CD14-positive monocyte (primary cell): ENCODE data around the gene TOLLIP. TPM values are rescaled to one million over a fixed set of nuclear protein-coding genes. Genes with fewer than 3 reads are reported as not detected.
A peak's percentile ranks its signal among the peaks of the same experiment; 100 is the strongest.

Source experiments
- DNase-seq, 3 donors: peaks; one replicate each; pipeline ENCODE4 v3.0.0-alpha.2; 2011 to 2022
- H2AFZ ChIP-seq: 2 replicates; pipeline ENCODE4 v1.6.0; 2012; ENCODE audit warnings: mild to moderate bottlenecking, low read depth, low read length, inconsistent platforms; ENCODE audit not compliant: insufficient read depth, poor library complexity, severe bottlenecking
- H3K27ac ChIP-seq, 2 donors: 1 replicate in 1 of 2; 2 replicates in 1 of 2; pipeline ENCODE4 v1.5.1; 2012 to 2013; ENCODE audit warnings: low read length in 2 of 2, control low read depth in 1 of 2, inconsistent platforms in 1 of 2, low read depth in 1 of 2, mild to moderate bottlenecking in 1 of 2
- H3K27me3 ChIP-seq, 2 donors: one replicate each; pipeline versions ENCODE4 v1.6.0 to v1.6.1; 2011 to 2013; ENCODE audit warnings: low read length in 2 of 2; ENCODE audit not compliant: control insufficient read depth in 2 of 2, insufficient read depth in 2 of 2
- H3K36me3 ChIP-seq, 2 donors: replicated peaks in 1 of 2; 1 replicate in 1 of 2; 2 replicates in 1 of 2; pipeline versions ENCODE4 v1.5.1 to v1.6.1; 2012 to 2013; ENCODE audit warnings: low read length in 2 of 2, control low read depth in 1 of 2, inconsistent platforms in 1 of 2, mild to moderate bottlenecking in 1 of 2; ENCODE audit not compliant: insufficient read depth in 2 of 2, control insufficient read depth in 1 of 2
- H3K4me1 ChIP-seq, 2 donors: 1 replicate in 1 of 2; 2 replicates in 1 of 2; pipeline versions ENCODE4 v1.5.1 to v1.6.1; 2012 to 2013; ENCODE audit warnings: low read length in 2 of 2, control low read depth in 1 of 2, inconsistent platforms in 1 of 2, mild to moderate bottlenecking in 1 of 2, moderate library complexity in 1 of 2; ENCODE audit not compliant: insufficient read depth in 2 of 2, control insufficient read depth in 1 of 2
- H3K4me2 ChIP-seq: replicated peaks from 2 replicates; pipeline ENCODE3; 2012; ENCODE audit warnings: low read length, moderate library complexity, mild to moderate bottlenecking; ENCODE audit not compliant: poor library complexity, severe bottlenecking; ENCODE audit errors: extremely low read depth
- H3K4me3 ChIP-seq, 3 experiments: fragments of 200-600 bp in 1 of 3; sonication (generic) in 1 of 3; replicated peaks in 1 of 3; 1 replicate in 2 of 3; 2 replicates in 1 of 3; pipeline ENCODE4 v1.5.1; 2011 to 2013; ENCODE audit warnings: low read length in 3 of 3, mild to moderate bottlenecking in 3 of 3, control low read depth in 2 of 3, low read depth in 2 of 3, inconsistent platforms in 1 of 3, moderate library complexity in 1 of 3
- H3K79me2 ChIP-seq: 2 replicates; pipeline ENCODE4 v1.6.0; 2012; ENCODE audit warnings: mild to moderate bottlenecking, control low read depth, inconsistent platforms, low read length, moderate library complexity; ENCODE audit not compliant: insufficient read depth
- H3K9ac ChIP-seq: 2 replicates; pipeline ENCODE4 v1.6.0; 2017; ENCODE audit warnings: low read length, mild to moderate bottlenecking; ENCODE audit not compliant: insufficient read depth, poor library complexity, severe bottlenecking
- H3K9me3 ChIP-seq, 2 donors: replicated peaks in 1 of 2; 1 replicate in 1 of 2; 2 replicates in 1 of 2; pipeline versions ENCODE4 v1.5.1 to v1.6.1; 2012 to 2013; ENCODE audit warnings: low read length in 2 of 2, control low read depth in 1 of 2; ENCODE audit not compliant: control insufficient read depth in 1 of 2, insufficient read depth in 1 of 2
- H4K20me1 ChIP-seq: 2 replicates; pipeline ENCODE4 v1.6.0; 2012; ENCODE audit warnings: mild to moderate bottlenecking, low read length, control low read depth, moderate library complexity; ENCODE audit not compliant: insufficient read depth
- H3K27ac Mint-ChIP-seq, 7 donors: one replicate each; pipeline ENCODE4 v1.8.0; 2020; ENCODE audit warnings: mild to moderate bottlenecking in 7 of 7, mixed read lengths in 7 of 7, moderate library complexity in 6 of 7, inconsistent platforms in 2 of 7
- H3K27me3 Mint-ChIP-seq, 3 donors: one replicate each; pipeline ENCODE4 v1.8.0; 2021 to 2022; ENCODE audit warnings: low read depth in 3 of 3, mild to moderate bottlenecking in 3 of 3, mixed read lengths in 3 of 3, moderate library complexity in 3 of 3, inconsistent platforms in 1 of 3
- H3K36me3 Mint-ChIP-seq, 2 donors: one replicate each; pipeline ENCODE4 v1.8.0; 2020; ENCODE audit warnings: mixed read lengths in 2 of 2, inconsistent platforms in 1 of 2, mild to moderate bottlenecking in 1 of 2
- H3K4me1 Mint-ChIP-seq: one replicate; pipeline ENCODE4 v1.8.0; 2020; ENCODE audit warnings: mild to moderate bottlenecking, mixed read lengths
- H3K4me3 Mint-ChIP-seq, 2 donors: one replicate each; pipeline ENCODE4 v1.8.0; 2020; ENCODE audit warnings: mild to moderate bottlenecking in 2 of 2, mixed read lengths in 2 of 2, moderate library complexity in 1 of 2
- H3K9me3 Mint-ChIP-seq, 7 donors: one replicate each; pipeline ENCODE4 v1.8.0; 2020 to 2022; ENCODE audit warnings: mixed read lengths in 7 of 7, mild to moderate bottlenecking in 6 of 7, moderate library complexity in 6 of 7, inconsistent platforms in 2 of 7
- CTCF ChIP-seq: fragments of 200-600 bp; IDR thresholded peaks from one replicate; pipeline ENCODE4 v1.8.0; 2022; ENCODE audit warnings: antibody characterized with exemption, mild to moderate bottlenecking
- WGBS: methylation state at CpG from one replicate; pipeline ENCODE4 v1.1.5; 2013; ENCODE audit warnings: missing lambda C conversion rate; ENCODE audit not compliant: insufficient coverage; 5-methylcytosine and 5-hydroxymethylcytosine counted together
- intact Hi-C, 2 donors: fragments of 100-400 bp; cut with micrococcal nuclease; formaldehyde crosslinking; loops; one replicate each; pipeline versions ENCODE4 v1.15.0 to v1.15.1; 2023
- polyA plus RNA-seq, 3 donors: library from polyadenylated mRNA; depleted of rRNA in 1 of 3; unstranded in 2 of 3; stranded (reverse) in 1 of 3; fragments of 300-500 nt in 2 of 3; fragments of >200 nt in 1 of 3; fragmentation: Illumina TruSeq in 2 of 3; gene quantifications; 1 replicate in 2 of 3; 2 replicates in 1 of 3; pipeline ENCODE4 v1.2.3, GENCODE V29; 2012 to 2021

The TOLLIP gene
- polyA plus RNA-seq, 3 donors, result 67.9 to 72.1 (median 71.7) TPM

DNA sequence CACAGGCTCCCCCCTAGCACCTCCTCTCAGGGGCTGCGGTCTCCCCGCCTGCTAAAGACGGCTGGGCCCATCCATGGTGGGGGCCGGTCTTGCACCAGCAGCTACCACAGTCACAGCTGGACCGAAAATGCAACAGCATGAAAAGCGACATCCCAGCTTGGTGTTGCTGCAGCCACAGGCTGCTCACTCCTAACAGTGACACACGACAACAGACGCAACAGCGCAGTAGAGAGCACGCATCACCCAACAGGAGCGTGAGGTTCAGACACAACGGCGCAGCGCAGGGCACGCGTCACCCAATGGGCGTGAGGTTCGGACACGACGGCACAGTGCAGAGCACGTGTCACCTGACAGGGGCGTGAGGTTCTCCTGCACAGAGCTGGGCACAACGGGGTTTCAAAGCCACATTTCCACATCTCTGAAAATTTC lies 24.1 kb downstream of the TOLLIP start:
- DNase-seq, result no peak
- no peaks in the 10 kb centered on the region for H3K27me3 Mint-ChIP-seq
- Histone ChIP-seq H3K4me3 (no peak overlapping the region), H4K20me1 (peaks cover 90% of the 10 kb centered on the region), H3K4me1 (no peaks in the 10 kb centered on the region), H3K27ac (no peak overlapping the region), H3K79me2 (peaks cover 17% of the 10 kb centered on the region), H3K4me2 (no peak overlapping the region), H2AFZ (no peak overlapping the region), H3K9me3 (no peaks in the 10 kb centered on the region), H3K36me3 (peaks cover 83 to 89% of the 10 kb centered on the region in 2 donors), H3K9ac (no peak overlapping the region), H3K27me3 (no peaks in the 10 kb centered on the region)
- H3K36me3 Mint-ChIP-seq, result peaks cover 74 to 89% of the 10 kb centered on the region in 2 donors
- no peak overlapping the region for H3K4me3 Mint-ChIP-seq
- intact Hi-C loops, result no loop called here
- peak overlapping the region in 2 of 7 donors; percentile 32 to 60 for H3K27ac Mint-ChIP-seq
- 100% methylated on average over 21 of the region's 23 CpGs for WGBS
- no peak for TF ChIP-seq CTCF
- no peaks in the 10 kb centered on the region for H3K4me1 Mint-ChIP-seq
- H3K9me3 Mint-ChIP-seq, result peaks cover 0 to 5% (median 0%) of the 10 kb centered on the region in 7 donors

DNA sequence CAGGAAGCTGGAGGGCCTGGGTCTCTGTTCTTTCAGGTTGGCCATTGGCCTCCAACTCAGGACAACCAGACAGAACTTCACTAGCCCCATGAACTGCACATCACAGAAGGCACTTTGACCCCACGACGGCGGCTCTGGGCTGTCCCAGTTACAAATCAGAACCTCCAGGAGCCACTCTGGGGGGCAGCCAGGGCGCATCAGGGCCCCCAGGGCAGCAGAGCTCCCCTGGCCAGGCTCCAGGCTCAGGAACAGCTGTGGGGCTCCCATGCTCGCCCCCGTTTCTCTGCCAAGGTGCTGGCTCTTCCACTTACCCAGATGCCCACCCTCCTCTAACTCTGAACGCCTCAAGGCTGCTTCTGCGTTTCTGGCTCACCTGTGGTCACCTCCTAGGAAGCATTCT lies 25.5 kb downstream of the TOLLIP start:
- H3K4me1 ChIP-seq, result no peaks in the 10 kb centered on the region
- no peak overlapping the region for H2AFZ ChIP-seq
- H3K9me3 ChIP-seq, result no peaks in the 10 kb centered on the region
- no peaks in the 10 kb centered on the region for H3K27me3 ChIP-seq
- no peak overlapping the region for H3K4me2 ChIP-seq
- H3K79me2 ChIP-seq, result peaks cover 12% of the 10 kb centered on the region
- WGBS, result 96% methylated on average over 7 of the region's 8 CpGs
- TF ChIP-seq CTCF, result no peak
- Mint-ChIP-seq H3K27me3 (no peaks in the 10 kb centered on the region), H3K4me1 (no peaks in the 10 kb centered on the region), H3K27ac (no peak overlapping the region), H3K36me3 (peaks cover 77 to 89% of the 10 kb centered on the region in 2 donors), H3K4me3 (no peak overlapping the region), H3K9me3 (peaks cover 0 to 1% (median 0%) of the 10 kb centered on the region in 7 donors)
- H3K27ac ChIP-seq, result no peak overlapping the region
- H3K4me3 ChIP-seq, result no peak overlapping the region
- H3K9ac ChIP-seq, result no peak overlapping the region
- peaks cover 83 to 89% of the 10 kb centered on the region in 2 donors for H3K36me3 ChIP-seq
- DNase-seq, result no peak
- H4K20me1 ChIP-seq, result peaks cover 90% of the 10 kb centered on the region
- intact Hi-C loops, result no loop called here
